Cardiac fibroblast (primary cell): ENCODE results near the gene NPC1.
A peak's percentile ranks its signal among the peaks of the same experiment; 100 is the strongest.
"Not testable (repeated sequence)": the region's sequence is repeated elsewhere in the genome, so short reads cannot be mapped to it uniquely, and the experiment has no call there.

ENCODE experiments used
- DNase-seq, 2 donors: peaks; one replicate each; pipeline versions ENCODE4 v3.0.0 to v3.0.0-alpha.2; 2010; ENCODE audit warnings: low read depth in 2 of 2
- H3K4me3 ChIP-seq, 2 donors: replicated peaks in 1 of 2; 1 replicate in 1 of 2; 2 replicates in 1 of 2; pipeline ENCODE4 v1.5.1; 2011; ENCODE audit warnings: low read depth in 2 of 2, low read length in 2 of 2, mild to moderate bottlenecking in 2 of 2, moderate library complexity in 1 of 2
- CTCF ChIP-seq: IDR thresholded peaks from one replicate; pipeline ENCODE4 v1.5.1; 2011; ENCODE audit warnings: low read depth, mild to moderate bottlenecking, low read length, inconsistent platforms

NPC1 gene

DNA sequence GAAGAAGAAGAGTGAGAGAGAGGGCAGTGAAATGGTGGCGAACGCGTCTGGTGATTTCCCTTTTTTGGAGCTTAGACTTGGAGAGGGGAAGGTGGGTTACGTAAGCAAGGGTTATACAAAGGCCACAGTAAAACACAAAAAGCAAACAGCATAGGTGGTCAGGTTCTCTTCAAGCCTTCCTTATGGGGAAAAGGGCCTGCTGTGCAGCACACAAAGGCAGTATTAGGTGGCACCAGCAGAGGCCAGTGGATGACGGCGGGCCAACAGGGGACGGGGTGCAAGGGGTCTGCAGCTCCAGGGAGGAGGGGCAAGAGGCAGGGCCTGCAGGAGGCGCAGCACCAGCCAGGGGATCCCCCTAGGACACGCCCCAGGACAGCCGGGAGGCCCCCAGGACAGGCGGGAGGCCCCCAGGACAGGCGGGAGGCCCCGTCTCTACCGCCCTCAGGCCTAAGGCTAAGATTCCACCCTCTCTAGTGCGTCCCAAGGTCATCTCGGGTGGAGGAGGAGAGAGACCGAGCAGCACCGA is 32.6 kb upstream of the NPC1 start:
- TF ChIP-seq CTCF, result no peak
- peak overlapping the region; percentile 50 to 52 for H3K4me3 ChIP-seq
- DNase-seq, result no peak

GRCh38 chr18:23617412-23618014 is 31.2 kb upstream of the NPC1 start:
- H3K4me3 ChIP-seq, result no peak overlapping the region
- DNase-seq, result no peak
- TF ChIP-seq CTCF, result no peak

- TF ChIP-seq CTCF, result no peak
- DNase-seq, result no peak
Measured at GRCh38 chr18:23616258-23616657, 30.0 kb upstream of the NPC1 start.

GRCh38 chr18:23614891-23615290 is 28.6 kb upstream of the NPC1 start:
- DNase-seq, result no peak
- no peak overlapping the region for H3K4me3 ChIP-seq
- TF ChIP-seq CTCF, result no peak

More at GRCh38 chr18:23616258-23616657, 30.0 kb upstream of the NPC1 start:
- no peak overlapping the region for H3K4me3 ChIP-seq

DNA sequence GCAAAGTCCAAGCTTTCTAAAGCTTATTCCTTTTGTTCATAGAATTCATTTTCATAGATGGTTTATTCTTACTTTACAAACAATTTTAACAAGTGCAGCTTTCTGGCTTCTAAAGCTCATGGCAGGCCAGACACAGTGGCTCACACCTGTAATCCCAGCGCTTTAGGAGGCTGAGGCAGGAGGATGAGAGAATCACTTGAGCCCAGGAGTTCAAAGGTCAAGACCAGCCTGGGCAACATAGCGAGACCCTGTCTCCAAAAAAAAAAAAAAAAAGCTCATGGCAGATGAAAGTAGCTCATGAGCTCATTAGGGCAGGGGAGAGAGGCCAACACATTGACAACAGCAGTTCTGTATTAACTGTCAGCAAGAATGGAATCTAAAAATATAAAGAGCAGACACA is 28.1 kb upstream of the NPC1 start:
- no peak for DNase-seq
- TF ChIP-seq CTCF, result no peak
- H3K4me3 ChIP-seq, result no peak overlapping the region

- DNase-seq, result not testable (repeated sequence)
Measured at GRCh38 chr18:23613091-23613475, 26.8 kb upstream of the NPC1 start.

DNA sequence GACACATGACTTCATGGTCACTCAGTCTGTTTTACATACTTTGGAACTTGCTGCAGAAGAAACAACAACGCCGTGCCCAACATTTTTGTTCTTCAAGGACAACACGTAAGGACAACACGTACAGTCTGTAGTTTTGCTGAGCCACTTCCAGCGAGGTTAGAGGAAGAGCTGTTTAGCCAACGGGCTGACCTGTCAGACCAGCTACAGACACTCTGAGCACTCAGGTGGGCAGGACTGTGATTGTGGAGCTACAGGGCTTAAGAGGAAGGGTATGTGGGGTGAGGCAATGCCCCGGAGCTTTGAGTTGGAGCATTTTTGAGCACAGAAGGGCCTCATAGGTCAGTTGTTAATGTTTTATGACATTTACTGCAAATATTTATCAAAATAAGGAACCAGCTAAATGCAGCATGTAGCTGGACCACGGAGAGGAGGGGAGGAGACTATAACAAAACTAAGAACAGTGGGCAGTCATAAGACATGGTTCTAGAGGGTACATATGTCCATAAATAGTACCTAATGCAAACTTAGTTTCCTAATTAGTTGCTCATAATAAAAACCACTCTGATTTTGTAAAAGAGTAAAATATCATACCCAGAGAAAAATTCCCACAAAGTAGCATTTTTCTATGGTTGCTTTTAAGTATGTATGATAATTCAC is 26.3 kb upstream of the NPC1 start:
- no peak for DNase-seq

More at GRCh38 chr18:23613091-23613475, 26.8 kb upstream of the NPC1 start:
- not testable (repeated sequence) for H3K4me3 ChIP-seq

More for the DNA sequence above, 26.3 kb upstream of the NPC1 start:
- TF ChIP-seq CTCF, result no peak
- no peak overlapping the region for H3K4me3 ChIP-seq
